IMR-90 (cell line): ENCODE results near the gene CADM3. TPM values are rescaled to one million over a fixed set of nuclear protein-coding genes. Genes with fewer than 3 reads are reported as not detected.

ENCODE experiments used
- ATAC-seq: fragments of 200-7000 bp; cut with Tn5 transposase; 2 replicates; pipeline ENCODE4 v1.9.1; 2020; ENCODE audit warnings: low read depth, mild to moderate bottlenecking, moderate library complexity
- BruUV-seq: library from RNA; stranded (reverse); fragments of 400-500 nt; replicated peaks from 2 replicates; lab custom pipeline; 2021; lab: Mats Ljungman, UMichigan
- CTCF ChIA-PET: fragments of 300-600 bp; formaldehyde crosslinking; extraction: SDS; loops from one replicate; lab custom pipeline; 2021; ENCODE audit warnings: antibody characterized with exemption; lab: Yijun Ruan, JAX
- POLR2A ChIA-PET: fragments of 300-600 bp; sonication (Branson Sonifier 250); formaldehyde crosslinking; loops from one replicate; lab custom pipeline; 2022; ENCODE audit warnings: antibody characterized with exemption; ENCODE audit not compliant: unreplicated experiment; lab: Charles Lee
- DNase-seq: peaks from one replicate; pipeline ENCODE4 v3.0.0; 2013
- H2AFZ ChIP-seq: replicated peaks from 2 replicates; pipeline ENCODE3; 2013; ENCODE audit warnings: low read length, mild to moderate bottlenecking; ENCODE audit not compliant: poor library complexity
- H2AK5ac ChIP-seq: 2 replicates; pipeline ENCODE4 v1.6.1; 2013; ENCODE audit warnings: low read depth, low read length, inconsistent platforms
- H2AK9ac ChIP-seq: replicated peaks from 2 replicates; pipeline ENCODE3; 2013; ENCODE audit warnings: mild to moderate bottlenecking, low read depth, low read length, moderate library complexity; ENCODE audit not compliant: poor library complexity
- H2BK120ac ChIP-seq: 2 replicates; pipeline ENCODE4 v1.6.1; 2013; ENCODE audit warnings: low read depth, low read length, inconsistent platforms
- H2BK15ac ChIP-seq: 3 replicates; pipeline ENCODE4 v1.6.1; 2013; ENCODE audit warnings: low read depth, low read length, inconsistent platforms
- H2BK20ac ChIP-seq: 2 replicates; pipeline ENCODE4 v1.6.1; 2013; ENCODE audit warnings: low read depth, mild to moderate bottlenecking, inconsistent platforms, low read length, moderate library complexity
- H2BK5ac ChIP-seq: 2 replicates; pipeline ENCODE4 v1.6.1; 2013; ENCODE audit warnings: mild to moderate bottlenecking, low read depth, low read length, inconsistent platforms; ENCODE audit not compliant: poor library complexity, severe bottlenecking
- H3K14ac ChIP-seq: replicated peaks from 2 replicates; pipeline ENCODE4 v1.6.1; 2013; ENCODE audit warnings: low read depth, low read length, inconsistent platforms
- H3K18ac ChIP-seq: 2 replicates; pipeline ENCODE4 v1.6.1; 2013; ENCODE audit warnings: low read depth, low read length, control low read depth
- H3K23ac ChIP-seq: 2 replicates; pipeline ENCODE4 v1.6.1; 2013; ENCODE audit warnings: low read depth, low read length, inconsistent platforms
- H3K27ac ChIP-seq: 2 replicates; pipeline ENCODE4 v1.5.1; 2013; ENCODE audit warnings: mild to moderate bottlenecking, control low read depth, low read length; ENCODE audit not compliant: insufficient read depth
- H3K27me3 ChIP-seq: 2 replicates; pipeline ENCODE4 v1.6.1; 2013; ENCODE audit warnings: low read length; ENCODE audit not compliant: control insufficient read depth, insufficient read depth
- H3K36me3 ChIP-seq: 2 replicates; pipeline ENCODE4 v1.6.1; 2013; ENCODE audit warnings: low read length, mixed read lengths; ENCODE audit not compliant: control insufficient read depth, insufficient read depth
- H3K4ac ChIP-seq: 2 replicates; pipeline ENCODE4 v1.6.1; 2013; ENCODE audit warnings: low read depth, low read length, inconsistent platforms
- H3K4me1 ChIP-seq: 2 replicates; pipeline ENCODE4 v1.6.1; 2013; ENCODE audit warnings: low read length, mixed read lengths; ENCODE audit not compliant: control insufficient read depth, insufficient read depth
- H3K4me2 ChIP-seq: 2 replicates; pipeline ENCODE4 v1.6.1; 2013; ENCODE audit warnings: low read depth, mild to moderate bottlenecking, control low read depth, low read length, moderate library complexity
- H3K4me3 ChIP-seq: 2 replicates; pipeline ENCODE4 v1.5.1; 2013; ENCODE audit warnings: low read depth, mild to moderate bottlenecking, control low read depth, low read length, moderate library complexity; ENCODE audit not compliant: insufficient read depth
- H3K56ac ChIP-seq: 2 replicates; pipeline ENCODE4 v1.6.1; 2013; ENCODE audit warnings: low read length, inconsistent platforms; ENCODE audit not compliant: insufficient read depth; ENCODE audit errors: extremely low read depth
- H3K79me1 ChIP-seq, 2 experiments: 2 replicates each; pipeline ENCODE4 v1.6.1; 2013; ENCODE audit warnings: low read length in 2 of 2, inconsistent platforms in 1 of 2, low read depth in 1 of 2
- H3K9ac ChIP-seq: 2 replicates; pipeline ENCODE4 v1.6.1; 2013; ENCODE audit warnings: low read depth, low read length, control low read depth
- H3K9me1 ChIP-seq: 2 replicates; pipeline ENCODE4 v1.6.1; 2013; ENCODE audit warnings: low read length, inconsistent platforms; ENCODE audit not compliant: insufficient read depth
- H3K9me3 ChIP-seq: 2 replicates; pipeline ENCODE4 v1.6.1; 2013; ENCODE audit warnings: low read length; ENCODE audit not compliant: control insufficient read depth, insufficient read depth
- H4K20me1 ChIP-seq: 2 replicates; pipeline ENCODE4 v1.6.1; 2013; ENCODE audit warnings: low read length, inconsistent platforms; ENCODE audit not compliant: insufficient read depth
- H4K5ac ChIP-seq: 2 replicates; pipeline ENCODE4 v1.6.1; 2013; ENCODE audit warnings: mild to moderate bottlenecking, low read depth, low read length, control low read depth
- H4K8ac ChIP-seq, 2 experiments: 2 replicates each; pipeline ENCODE4 v1.6.1; 2013; ENCODE audit warnings: low read depth in 2 of 2, low read length in 2 of 2, control low read depth in 1 of 2, inconsistent platforms in 1 of 2
- H4K91ac ChIP-seq: 2 replicates; pipeline ENCODE4 v1.6.1; 2013; ENCODE audit warnings: low read depth, low read length, inconsistent platforms; ENCODE audit not compliant: insufficient read depth
- BHLHE40 ChIP-seq: fragments of 150-350 bp; IDR thresholded peaks from 2 replicates; pipeline ENCODE4 v1.6.1; 2016; ENCODE audit warnings: mild to moderate bottlenecking, low read depth, low read length
- CEBPB ChIP-seq: IDR thresholded peaks from 2 replicates; pipeline ENCODE4 v1.6.1; 2012; ENCODE audit warnings: low read depth, low read length, improper control_type of control experiment
- CHD1 ChIP-seq: IDR thresholded peaks from 2 replicates; pipeline ENCODE4 v1.6.1; 2012; ENCODE audit warnings: low read depth, low read length, improper control_type of control experiment
- FOS ChIP-seq: fragments of 150-350 bp; IDR thresholded peaks from 2 replicates; pipeline ENCODE4 v1.6.1; 2016; ENCODE audit warnings: low read depth, low read length
- RCOR1 ChIP-seq: IDR thresholded peaks from 2 replicates; pipeline ENCODE4 v1.6.1; 2012; ENCODE audit warnings: mild to moderate bottlenecking, low read length, improper control_type of control experiment; ENCODE audit not compliant: insufficient replicate concordance
- RFX5 ChIP-seq: IDR thresholded peaks from 2 replicates; pipeline ENCODE4 v1.8.0; 2012; ENCODE audit warnings: low read depth, mild to moderate bottlenecking, low read length, moderate library complexity
- SMC3 ChIP-seq: fragments of 150-350 bp; IDR thresholded peaks from 2 replicates; pipeline ENCODE4 v1.6.1; 2016; ENCODE audit warnings: low read depth, mild to moderate bottlenecking, antibody characterized with exemption, low read length, moderate library complexity
- USF2 ChIP-seq: fragments of 150-350 bp; IDR thresholded peaks from 2 replicates; pipeline ENCODE4 v1.6.1; 2017; ENCODE audit warnings: mild to moderate bottlenecking, antibody characterized with exemption, low read length, low read depth
- WGBS, 2 experiments: methylation state at CpG; one replicate each; pipeline versions ENCODE4 v1.1.5 to v1.1.7; 2013; ENCODE audit warnings: missing lambda C conversion rate in 2 of 2; ENCODE audit not compliant: insufficient read length in 1 of 2; ENCODE audit errors: extremely low coverage in 2 of 2; 5-methylcytosine and 5-hydroxymethylcytosine counted together
- dilution Hi-C: fragments of 300-500 bp; cut with HindIII; formaldehyde crosslinking; loops from one replicate; pipeline ENCODE4 v1.14.3; 2018; ENCODE audit warnings: low sequenced_read_pairs; ENCODE audit not compliant: unreplicated experiment
- in situ Hi-C: fragments of 300-500 bp; cut with MboI; formaldehyde crosslinking; loops from 3 replicates; pipeline ENCODE4 v1.14.3; 2019; ENCODE audit warnings: low sequenced_read_pairs, inconsistent platforms, mixed read lengths
- intact Hi-C: fragments of 100-400 bp; cut with micrococcal nuclease; formaldehyde crosslinking; loops from 2 replicates; pipeline ENCODE4 v1.10.0; 2022
- polyA plus RNA-seq, 3 experiments: library from polyadenylated mRNA; depleted of rRNA; stranded (reverse); fragments of >200 nt; gene quantifications; 2 replicates each; pipeline ENCODE4 v1.2.3, GENCODE V29; 2012; ENCODE audit warnings: low replicate concordance in 1 of 3
- total RNA-seq: library from RNA; depleted of rRNA; stranded (reverse); fragments of >200 nt; gene quantifications from 2 replicates; pipeline ENCODE4 v1.2.3, GENCODE V29; 2012
- TF ChIP-seq, protein P1 (sequence below): fragments of 150-350 bp; IDR thresholded peaks from 2 replicates; pipeline ENCODE4 v1.6.1; 2016; ENCODE audit warnings: low read depth, mild to moderate bottlenecking, low read length, moderate library complexity, borderline replicate concordance

CADM3 gene
- total and polyA plus RNA-seq, 2 of the 4 experiments (the other 2 are of a cell fraction), result not detected

GRCh38 chr1:159190441-159190840 lies 19.0 kb downstream of the CADM3 start:
- DNase-seq (no peak), ATAC-seq (no peak)
- Histone ChIP-seq H2BK20ac (no peak overlapping the region), H3K9me1 (no peaks in the 10 kb centered on the region), H3K79me1 (no peaks in the 10 kb centered on the region), H3K4me1 (no peaks in the 10 kb centered on the region), H3K27ac (no peak overlapping the region), H2BK5ac (no peak overlapping the region), H4K8ac (no peak overlapping the region), H3K9ac (no peak overlapping the region), H2BK120ac (no peak overlapping the region), H3K4me3 (no peak overlapping the region), H2AK9ac (no peak overlapping the region), H4K91ac (no peak overlapping the region), H3K14ac (no peak overlapping the region), H3K56ac (no peak overlapping the region), H4K5ac (no peak overlapping the region), H3K4me2 (no peak overlapping the region), H4K20me1 (no peaks in the 10 kb centered on the region), H3K18ac (no peak overlapping the region), H3K4ac (no peak overlapping the region), H3K36me3 (no peaks in the 10 kb centered on the region), H3K27me3 (peaks cover 7% of the 10 kb centered on the region), H2AFZ (no peak overlapping the region), H2BK15ac (no peak overlapping the region), H3K9me3 (no peaks in the 10 kb centered on the region), H2AK5ac (no peak overlapping the region), H3K23ac (no peak overlapping the region)
- TF ChIP-seq CEBPB (no peak), BHLHE40 (no peak), RFX5 (no peak), RCOR1 (no peak), FOS (no peak), USF2 (no peak), CHD1 (no peak), SMC3 (no peak)
- TF ChIP-seq, protein P1, sequence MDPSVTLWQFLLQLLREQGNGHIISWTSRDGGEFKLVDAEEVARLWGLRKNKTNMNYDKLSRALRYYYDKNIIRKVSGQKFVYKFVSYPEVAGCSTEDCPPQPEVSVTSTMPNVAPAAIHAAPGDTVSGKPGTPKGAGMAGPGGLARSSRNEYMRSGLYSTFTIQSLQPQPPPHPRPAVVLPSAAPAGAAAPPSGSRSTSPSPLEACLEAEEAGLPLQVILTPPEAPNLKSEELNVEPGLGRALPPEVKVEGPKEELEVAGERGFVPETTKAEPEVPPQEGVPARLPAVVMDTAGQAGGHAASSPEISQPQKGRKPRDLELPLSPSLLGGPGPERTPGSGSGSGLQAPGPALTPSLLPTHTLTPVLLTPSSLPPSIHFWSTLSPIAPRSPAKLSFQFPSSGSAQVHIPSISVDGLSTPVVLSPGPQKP, result no peak
- intact Hi-C loops (no loop called here), dilution Hi-C loops (no loop called here), in situ Hi-C loops (no loop called here)
- BruUV-seq, result no TSS peak
- ChIA-PET CTCF (interaction anchor here (0.5 kb wide), 2 partner anchors 30 to 662 kb away, joined by 3 read pairs; no protein-coding TSS in a partner anchor), POLR2A (no interaction called here)
- WGBS, 2 experiments, result no CpG with 5 or more reads among the region's 2 CpGs
